Activated CD4-positive, alpha-beta T cell treated with anti-CD3 and anti-CD28 coated beads, Interleukin-2, amount 10 ng/mL, durations not matched to agents 24 days and 14 days (primary cell): ENCODE results near the gene PLS1. TPM values are rescaled to one million over a fixed set of nuclear protein-coding genes. Genes with fewer than 3 reads are reported as not detected.
A peak's percentile ranks its signal among the peaks of the same experiment; 100 is the strongest.
"Not testable (repeated sequence)": the region's sequence is repeated elsewhere in the genome, so short reads cannot be mapped to it uniquely, and the experiment has no call there.

ENCODE experiments used
- DNase-seq: peaks from one replicate; pipeline ENCODE4 v3.0.0; 2022
- H3K27ac Mint-ChIP-seq: one replicate; pipeline ENCODE4 v1.8.0; 2022; ENCODE audit warnings: mild to moderate bottlenecking, mixed read lengths
- H3K27me3 Mint-ChIP-seq: one replicate; pipeline ENCODE4 v1.8.0; 2022; ENCODE audit warnings: mixed read lengths
- H3K36me3 Mint-ChIP-seq: one replicate; pipeline ENCODE4 v1.8.0; 2022; ENCODE audit warnings: low read depth, mild to moderate bottlenecking, mixed read lengths
- H3K4me1 Mint-ChIP-seq: one replicate; pipeline ENCODE4 v1.8.0; 2021; ENCODE audit warnings: mixed read lengths
- H3K4me3 Mint-ChIP-seq: one replicate; pipeline ENCODE4 v1.8.0; 2022; ENCODE audit warnings: mild to moderate bottlenecking, moderate library complexity, mixed read lengths
- H3K9me3 Mint-ChIP-seq: one replicate; pipeline ENCODE4 v1.8.0; 2021; ENCODE audit warnings: mixed read lengths
- intact Hi-C: fragments of 100-400 bp; cut with micrococcal nuclease; formaldehyde crosslinking; loops from one replicate; pipeline ENCODE4 v1.15.1; 2023
- total RNA-seq: library from RNA; stranded (reverse); gene quantifications from 2 replicates; pipeline ENCODE4 v1.2.3, GENCODE V29; 2022

Gene PLS1
- total RNA-seq = 4.6 TPM in 2 replicates

GRCh38 chr3:142595951-142596725 lies at the start of gene PLS1:
PLS1 (plus strand) TSS chr3:142596393; CDS start chr3:142664238, 67,845 bp downstream.
- peak within 1 kb of the TSS; percentile 99 for H3K4me3 Mint-ChIP-seq
- H3K4me1 Mint-ChIP-seq = peaks cover 15% of the 10 kb centered on the region
- H3K27ac Mint-ChIP-seq = peak within 1 kb of the TSS; percentile 87
- DNase-seq = peak; percentile 98
- peaks cover 3% of the 10 kb centered on the region for H3K36me3 Mint-ChIP-seq
- intact Hi-C loops = loop anchor here (1.0 to 2.0 kb wide), 3 partner anchors 18 to 405 kb away; partner anchors contain the start of genes ATR, TRPC1 and U2SURP
- H3K9me3 Mint-ChIP-seq = no peaks in the 10 kb centered on the region
- no peaks in the 10 kb centered on the region for H3K27me3 Mint-ChIP-seq

- Mint-ChIP-seq H3K27ac (no peak overlapping the region), H3K4me1 (no peaks in the 10 kb centered on the region), H3K27me3 (no peaks in the 10 kb centered on the region), H3K36me3 (peaks cover 46% of the 10 kb centered on the region), H3K9me3 (peaks cover 10% of the 10 kb centered on the region), H3K4me3 (no peak overlapping the region)
- DNase-seq = no peak
- intact Hi-C loops = no loop called here
Observed at GRCh38 chr3:142549986-142550385, 46.2 kb upstream of the PLS1 start.

GRCh38 chr3:142552579-142552978 lies 43.6 kb upstream of the PLS1 start:
- DNase-seq, H3K4me1 Mint-ChIP-seq, H3K4me3 Mint-ChIP-seq, intact Hi-C loops, H3K27me3 Mint-ChIP-seq, H3K27ac Mint-ChIP-seq: not testable (repeated sequence)
- Mint-ChIP-seq H3K9me3 (peaks cover 10% of the 10 kb centered on the region), H3K36me3 (peaks cover 58% of the 10 kb centered on the region)

GRCh38 chr3:142553741-142554140 lies 42.5 kb upstream of the PLS1 start:
- no peaks in the 10 kb centered on the region for H3K27me3 Mint-ChIP-seq
- intact Hi-C loops = no loop called here
- H3K36me3 Mint-ChIP-seq = peaks cover 54% of the 10 kb centered on the region
- DNase-seq = no peak
- H3K9me3 Mint-ChIP-seq = peaks cover 10% of the 10 kb centered on the region
- no peak overlapping the region for H3K27ac Mint-ChIP-seq
- no peak overlapping the region for H3K4me3 Mint-ChIP-seq
- H3K4me1 Mint-ChIP-seq = no peaks in the 10 kb centered on the region

GRCh38 chr3:142560118-142560517 lies 36.1 kb upstream of the PLS1 start:
- Mint-ChIP-seq H3K27ac (no peak overlapping the region), H3K4me1 (peaks cover 5% of the 10 kb centered on the region), H3K27me3 (no peaks in the 10 kb centered on the region), H3K9me3 (no peaks in the 10 kb centered on the region), H3K36me3 (peaks cover 43% of the 10 kb centered on the region), H3K4me3 (no peak overlapping the region)
- intact Hi-C loops = no loop called here
- DNase-seq = no peak

- Mint-ChIP-seq H3K27ac (peak overlapping the region; percentile 5), H3K4me1 (peaks cover 6% of the 10 kb centered on the region), H3K4me3 (no peak overlapping the region), H3K9me3 (no peaks in the 10 kb centered on the region), H3K36me3 (peaks cover 44% of the 10 kb centered on the region), H3K27me3 (no peaks in the 10 kb centered on the region)
- DNase-seq = no peak
- intact Hi-C loops = no loop called here
Observed at GRCh38 chr3:142563496-142563997, 32.6 kb upstream of the PLS1 start.

- Mint-ChIP-seq H3K27ac (no peak overlapping the region), H3K9me3 (no peaks in the 10 kb centered on the region), H3K27me3 (no peaks in the 10 kb centered on the region), H3K4me1 (peaks cover 6% of the 10 kb centered on the region), H3K36me3 (peaks cover 45% of the 10 kb centered on the region), H3K4me3 (no peak overlapping the region)
- DNase-seq = no peak
- intact Hi-C loops = no loop called here
Observed at GRCh38 chr3:142566096-142566495, 30.1 kb upstream of the PLS1 start.

- Mint-ChIP-seq H3K4me1 (peaks cover 5% of the 10 kb centered on the region), H3K27ac (no peak overlapping the region), H3K36me3 (peaks cover 38% of the 10 kb centered on the region), H3K9me3 (no peaks in the 10 kb centered on the region), H3K4me3 (no peak overlapping the region), H3K27me3 (no peaks in the 10 kb centered on the region)
- DNase-seq = no peak
- intact Hi-C loops = no loop called here
Observed at GRCh38 chr3:142568393-142569017, 27.7 kb upstream of the PLS1 start.

- DNase-seq, H3K4me3 Mint-ChIP-seq, H3K27me3 Mint-ChIP-seq, H3K4me1 Mint-ChIP-seq, H3K27ac Mint-ChIP-seq, intact Hi-C loops, H3K9me3 Mint-ChIP-seq: not testable (repeated sequence)
- H3K36me3 Mint-ChIP-seq = peaks cover 36% of the 10 kb centered on the region
Observed at GRCh38 chr3:142569422-142569821, 26.8 kb upstream of the PLS1 start.

- intact Hi-C loops, DNase-seq, H3K9me3 Mint-ChIP-seq, H3K27me3 Mint-ChIP-seq, H3K4me3 Mint-ChIP-seq, H3K27ac Mint-ChIP-seq: not testable (repeated sequence)
- H3K4me1 Mint-ChIP-seq = peaks cover 34% of the 10 kb centered on the region
- peaks cover 28% of the 10 kb centered on the region for H3K36me3 Mint-ChIP-seq
Observed at GRCh38 chr3:142574223-142574622, 22.0 kb upstream of the PLS1 start.

- H3K27ac Mint-ChIP-seq = no peak overlapping the region
- no peak overlapping the region for H3K4me3 Mint-ChIP-seq
- intact Hi-C loops = loop anchor here (5.0 kb wide), 2 partner anchors 427 to 1398 kb away; partner anchors contain the start of genes DIPK2A and TFDP2
- no peak for DNase-seq
- H3K9me3 Mint-ChIP-seq = no peaks in the 10 kb centered on the region
- H3K27me3 Mint-ChIP-seq = no peaks in the 10 kb centered on the region
- H3K36me3 Mint-ChIP-seq = peaks cover 26% of the 10 kb centered on the region
- peaks cover 38% of the 10 kb centered on the region for H3K4me1 Mint-ChIP-seq
Observed at GRCh38 chr3:142574665-142575064, 21.5 kb upstream of the PLS1 start.

- peak overlapping the region; percentile 64 for H3K27ac Mint-ChIP-seq
- intact Hi-C loops = loop anchor here (5.0 kb wide), 2 partner anchors 429 to 1396 kb away; partner anchors contain the start of genes DIPK2A and TFDP2
- peaks cover 5% of the 10 kb centered on the region for H3K27me3 Mint-ChIP-seq
- peaks cover 18% of the 10 kb centered on the region for H3K36me3 Mint-ChIP-seq
- H3K9me3 Mint-ChIP-seq = no peaks in the 10 kb centered on the region
- peaks cover 42% of the 10 kb centered on the region for H3K4me1 Mint-ChIP-seq
- peak overlapping the region; percentile 99 for H3K4me3 Mint-ChIP-seq
- no peak for DNase-seq
Observed at GRCh38 chr3:142576792-142577191, 19.4 kb upstream of the PLS1 start.

GRCh38 chr3:142577696-142578328 lies 18.4 kb upstream of the PLS1 start:
- Mint-ChIP-seq H3K4me1 (peaks cover 42% of the 10 kb centered on the region), H3K4me3 (peak overlapping the region; percentile 99), H3K27me3 (peaks cover 8% of the 10 kb centered on the region), H3K36me3 (peaks cover 15% of the 10 kb centered on the region), H3K9me3 (no peaks in the 10 kb centered on the region), H3K27ac (peak overlapping the region; percentile 99)
- no peak for DNase-seq
- intact Hi-C loops = loop anchor here (1.0 to 5.0 kb wide), 8 partner anchors 18 to 1394 kb away; partner anchors contain the start of genes DIPK2A, PLS1, TFDP2 and TRPC1
